ENCODE results near the gene MAGEA9.
"Not testable (repeated sequence)": the region's sequence is repeated elsewhere in the genome, so short reads cannot be mapped to it uniquely, and the experiment has no call there.

MAGEA9 gene

GRCh38 chrX:149781727-149782126, at the start of gene MAGEA9:
Gene MAGEA9, plus strand, starts transcription at chrX:149781930. Its CDS starts 4,281 bp downstream, at chrX:149786211.
- DNase-seq: not testable (repeated sequence)

GRCh38 chrX:149742269-149742668, 39.5 kb upstream of the MAGEA9 start:
- DNase-seq: not testable (repeated sequence)

GRCh38 chrX:149746390-149747007, 35.2 kb upstream of the MAGEA9 start:
- not testable (repeated sequence) for DNase-seq

- no peak for DNase-seq
Measured at GRCh38 chrX:149757206-149758067, 24.3 kb upstream of the MAGEA9 start.

GRCh38 chrX:149758068-149758714, 23.5 kb upstream of the MAGEA9 start:
- DNase-seq: no peak

GRCh38 chrX:149758715-149759078, 23.0 kb upstream of the MAGEA9 start:
- not testable (repeated sequence) for DNase-seq

GRCh38 chrX:149759824-149760223, 21.9 kb upstream of the MAGEA9 start:
- DNase-seq: no peak

- DNase-seq: no peak
Measured at GRCh38 chrX:149760965-149761364, 20.8 kb upstream of the MAGEA9 start.

- DNase-seq: not testable (repeated sequence)
Measured at GRCh38 chrX:149761858-149762674, 19.7 kb upstream of the MAGEA9 start.

GRCh38 chrX:149762696-149763614, 18.8 kb upstream of the MAGEA9 start:
- no peak for DNase-seq

- not testable (repeated sequence) for DNase-seq
Measured at GRCh38 chrX:149770344-149770743, 11.4 kb upstream of the MAGEA9 start.

GRCh38 chrX:149773026-149773425, 8.7 kb upstream of the MAGEA9 start:
- DNase-seq: not testable (repeated sequence)

- not testable (repeated sequence) for DNase-seq
Measured at GRCh38 chrX:149773768-149774167, 8.0 kb upstream of the MAGEA9 start, which contains the start of gene HSFX1. Gene HSFX1, plus strand, starts transcription at chrX:149774068. Its CDS starts 614 bp downstream, at chrX:149774682.

GRCh38 chrX:149777999-149778398, 3.7 kb upstream of the MAGEA9 start:
- DNase-seq: not testable (repeated sequence)

GRCh38 chrX:149795531-149795930, 13.8 kb downstream of the MAGEA9 start:
- not testable (repeated sequence) for DNase-seq

- DNase-seq: no peak
Measured at GRCh38 chrX:149799095-149799714, 17.5 kb downstream of the MAGEA9 start.

- peak; percentile 35 for DNase-seq
Measured at GRCh38 chrX:149799938-149800337, 18.2 kb downstream of the MAGEA9 start.

GRCh38 chrX:149803458-149804062, 21.8 kb downstream of the MAGEA9 start:
- DNase-seq: no peak

GRCh38 chrX:149804102-149804501, 22.4 kb downstream of the MAGEA9 start:
- no peak for DNase-seq

- DNase-seq: no peak
Measured at GRCh38 chrX:149807747-149808458, 26.2 kb downstream of the MAGEA9 start.
